Measurements from ENCODE around the gene UBE4A. TPM values are rescaled to one million over a fixed set of nuclear protein-coding genes. Genes with fewer than 3 reads are reported as not detected.

The UBE4A gene
- total and polyA plus RNA-seq, 9 of the 15 experiments (the other 6 are each of a cell fraction or from before 2014, with no cell fraction given), result 13.5 to 45.2 (median 26.8) TPM

- TF ChIP-seq RNF2 (IDR thresholded peaks at IDR 0.05) (0 out of 2 replicates have a peak, but pooled peaks have one; percentile 25), ZNF224 (CRISPR knock-in tag; IDR thresholded peaks at IDR 0.05) (no peak), CBX3 (IDR thresholded peaks at IDR 0.05; ENCODE audit: borderline replicate concordance in 1 of 2, low read length in 2 of 2) (no peak), IFI16 (CRISPR knock-in tag; IDR thresholded peaks at IDR 0.05) (no peak), ZBTB7A (IDR thresholded peaks at IDR 0.05; ENCODE audit: borderline replicate concordance, control insufficient read depth, low read depth, low read length) (0 out of 2 replicates have a peak, but pooled peaks have one; percentile 10), SREBF2 (CRISPR knock-in tag; IDR thresholded peaks at IDR 0.05) (no peak), KHSRP (IDR thresholded peaks at IDR 0.05) (no peak), CBX8 (IDR thresholded peaks at IDR 0.05; ENCODE audit: borderline replicate concordance, extremely low read depth, low read depth, low read length, poor library complexity, severe bottlenecking) (no peak), COPS2 (conservative IDR thresholded peaks at IDR 0.05) (no peak), E2F3 (CRISPR knock-in tag; IDR thresholded peaks at IDR 0.05) (no peak), PATZ1 (CRISPR knock-in tag; IDR thresholded peaks at IDR 0.05; ENCODE audit: borderline replicate concordance) (no peak), ZNF511 (CRISPR knock-in tag; IDR thresholded peaks at IDR 0.05) (no peak), RBM22 (IDR thresholded peaks at IDR 0.05; ENCODE audit: low read depth, low read length, poor library complexity, severe bottlenecking) (no peak), YBX1 (IDR thresholded peaks at IDR 0.05) (no peak), SMC3 (conservative IDR thresholded peaks at IDR 0.05; ENCODE audit: insufficient read depth, low read depth, low read length) (no peak), PBX2 (CRISPR knock-in tag; IDR thresholded peaks at IDR 0.05; ENCODE audit: low read depth) (no peak), PBX2 (tag; conservative IDR thresholded peaks at IDR 0.05; ENCODE audit: low read depth) (no peak), ZNF263 (CRISPR knock-in tag; IDR thresholded peaks at IDR 0.05; ENCODE audit: borderline replicate concordance) (peak; percentile 63), MEF2D (tag; conservative IDR thresholded peaks at IDR 0.05; ENCODE audit: low read depth) (no peak), SPI1 (IDR thresholded peaks at IDR 0.05; ENCODE audit: borderline replicate concordance, low read depth, low read length) (no peak), PHF8 (IDR thresholded peaks at IDR 0.05; ENCODE audit: borderline replicate concordance, low read length) (0 out of 2 replicates have a peak, but pooled peaks have one; percentile 2)
Measured at GRCh38 chr11:118437208-118438125, 78.1 kb downstream of the UBE4A start (continued).

Measured in K562 (cell line).